ENCODE data around the gene RHEX.

RHEX gene

GRCh38 chr1:206021008-206021625 lies 31.9 kb upstream of the RHEX start:
- TF ChIP-seq CTCF (conservative IDR thresholded peaks at IDR 0.05) (no peak), ZFX (IDR thresholded peaks at IDR 0.05) (no peak)
- H3K27ac ChIP-seq: no peak overlapping the region

GRCh38 chr1:206021626-206022365 lies 31.2 kb upstream of the RHEX start:
- H3K27ac ChIP-seq: no peak overlapping the region
- TF ChIP-seq ZFX (IDR thresholded peaks at IDR 0.05) (no peak), CTCF (conservative IDR thresholded peaks at IDR 0.05) (no peak)

DNA sequence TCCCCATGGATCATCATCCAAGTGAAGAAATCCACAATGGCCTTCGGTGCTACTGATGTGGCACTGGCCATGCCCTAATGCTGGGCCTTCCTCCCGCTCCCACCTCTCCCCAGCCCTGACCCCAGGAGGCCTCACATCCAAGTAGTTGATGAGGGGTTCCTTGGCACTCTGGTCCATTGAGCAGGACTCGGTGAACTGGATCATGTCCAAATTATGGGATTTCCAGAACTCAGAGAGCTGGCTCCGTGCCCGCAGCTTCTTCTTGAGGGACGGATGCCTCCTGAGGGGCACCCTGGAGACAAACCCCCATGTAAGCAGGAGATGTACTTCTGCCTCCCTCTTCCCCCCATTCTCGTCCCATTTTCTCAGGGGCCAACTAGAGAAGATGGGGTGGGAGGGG lies 30.2 kb upstream of the RHEX start:
- TF ChIP-seq ZFX (IDR thresholded peaks at IDR 0.05) (no peak), CTCF (conservative IDR thresholded peaks at IDR 0.05) (no peak)
- H3K27ac ChIP-seq: no peak overlapping the region

DNA sequence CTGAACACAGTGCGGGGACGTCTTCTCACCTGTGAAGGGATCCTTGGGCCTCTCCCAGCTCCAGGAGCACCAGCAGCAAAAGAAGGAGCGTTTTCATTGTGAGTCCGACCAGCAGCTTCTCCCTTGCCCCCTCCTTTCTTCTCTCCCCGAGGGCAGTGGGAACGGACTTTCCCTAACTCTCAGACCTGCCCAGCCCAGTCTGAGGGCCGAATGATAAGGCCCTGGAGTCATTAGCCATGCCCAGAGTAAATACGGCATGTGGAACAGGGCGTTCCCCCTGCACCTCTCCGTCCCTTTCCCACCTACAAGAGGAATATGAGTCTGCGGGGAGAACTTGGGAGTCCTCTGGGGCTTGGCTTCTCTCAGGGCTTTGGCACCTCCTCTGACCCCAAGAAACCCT lies 29.3 kb upstream of the RHEX start, which contains the start of gene CTSE:
TSS of gene CTSE (minus strand) at position 201 of the 400 bp plus-strand sequence. CDS start at position 97, 104 bp downstream.
- H3K27ac ChIP-seq: no peak within 1 kb of the TSS
- no peak for TF ChIP-seq ZFX (IDR thresholded peaks at IDR 0.05)
- no peak for TF ChIP-seq CTCF (conservative IDR thresholded peaks at IDR 0.05)

GRCh38 chr1:206025283-206025820 lies 27.6 kb upstream of the RHEX start:
- H3K27ac ChIP-seq: no peak overlapping the region
- TF ChIP-seq ZFX (IDR thresholded peaks at IDR 0.05): no peak
- TF ChIP-seq CTCF (conservative IDR thresholded peaks at IDR 0.05): no peak

DNA sequence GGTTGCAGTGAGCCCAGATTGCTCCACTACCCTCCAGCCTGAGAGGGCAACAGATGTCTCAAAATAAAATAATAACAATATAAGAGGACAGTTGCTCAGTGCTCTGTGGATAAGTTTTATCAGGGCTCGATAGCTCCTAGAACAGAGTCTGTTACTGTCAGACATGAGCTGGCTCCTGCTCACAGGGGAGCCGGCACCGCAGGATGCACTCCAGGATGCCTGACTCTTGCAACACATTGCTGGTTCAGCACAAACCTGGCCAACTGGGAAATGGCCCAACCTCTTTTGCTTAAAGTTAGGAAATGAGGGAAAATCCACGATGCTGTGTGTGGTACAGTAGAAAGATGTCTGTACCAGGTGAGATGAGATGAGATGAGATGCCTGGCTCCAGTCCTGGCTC lies 23.5 kb upstream of the RHEX start:
- no peak overlapping the region for H3K27ac ChIP-seq
- TF ChIP-seq CTCF (conservative IDR thresholded peaks at IDR 0.05) (no peak), ZFX (IDR thresholded peaks at IDR 0.05) (no peak)

DNA sequence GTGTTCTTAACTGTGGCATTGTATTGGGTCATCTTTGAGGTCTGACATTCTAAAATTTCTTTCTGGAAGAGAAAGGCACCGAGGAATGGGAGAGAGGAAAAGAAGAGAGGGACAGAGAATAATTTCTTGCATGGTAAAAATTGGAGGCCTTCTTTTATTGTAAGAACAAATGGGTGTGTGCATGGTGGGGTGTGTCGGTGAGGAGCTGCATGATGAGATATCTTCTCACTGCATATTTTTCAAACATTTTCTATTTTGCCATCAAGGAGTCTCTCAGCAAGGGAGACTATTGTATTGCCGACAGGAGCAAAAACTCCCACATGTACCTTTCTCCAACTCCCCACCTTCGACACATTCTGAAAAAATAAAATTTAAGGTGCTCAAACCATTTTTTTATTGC lies 22.8 kb upstream of the RHEX start:
- H3K27ac ChIP-seq: no peak overlapping the region

More for the DNA sequence above, 22.8 kb upstream of the RHEX start:
- TF ChIP-seq ZFX (IDR thresholded peaks at IDR 0.05): no peak
- no peak for TF ChIP-seq CTCF (conservative IDR thresholded peaks at IDR 0.05)
